GM21515 (cell line): ENCODE results near the gene MDK.

Experiments
- ATAC-seq: cut with Tn5 transposase; IDR thresholded peaks from one replicate; pipeline ENCODE4 v1.9.1; 2021; ENCODE audit not compliant: unreplicated experiment

The MDK gene

DNA sequence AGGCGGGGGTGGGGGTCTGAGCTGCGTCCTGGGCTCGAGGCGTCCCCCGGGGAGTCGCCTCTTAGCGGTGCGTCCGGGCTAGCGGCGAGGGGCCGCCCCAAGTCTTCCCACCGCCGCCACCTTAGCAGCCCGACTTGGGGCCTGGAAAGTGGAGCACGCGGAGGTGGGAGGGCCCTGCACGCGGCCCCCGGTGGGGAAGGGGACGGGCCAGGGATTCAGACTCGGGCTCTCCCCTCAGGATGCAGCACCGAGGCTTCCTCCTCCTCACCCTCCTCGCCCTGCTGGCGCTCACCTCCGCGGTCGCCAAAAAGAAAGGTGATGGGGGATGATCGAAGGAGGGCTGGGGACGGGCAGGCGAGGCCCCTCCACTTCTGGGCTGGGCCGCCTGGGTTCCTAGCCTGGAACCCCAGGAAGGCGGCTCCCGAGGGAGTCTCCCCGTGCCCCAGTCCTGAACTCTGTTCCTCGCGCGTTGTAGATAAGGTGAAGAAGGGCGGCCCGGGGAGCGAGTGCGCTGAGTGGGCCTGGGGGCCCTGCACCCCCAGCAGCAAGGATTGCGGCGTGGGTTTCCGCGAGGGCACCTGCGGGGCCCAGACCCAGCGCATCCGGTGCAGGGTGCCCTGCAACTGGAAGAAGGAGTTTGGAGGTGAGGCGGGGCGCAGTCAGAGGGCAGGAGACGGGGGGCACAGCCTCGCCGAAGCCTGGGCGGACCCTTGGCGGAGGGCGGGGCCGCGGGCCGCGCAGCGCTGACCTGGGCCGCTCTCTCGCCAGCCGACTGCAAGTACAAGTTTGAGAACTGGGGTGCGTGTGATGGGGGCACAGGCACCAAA is 563 bp downstream of the MDK start:
- ATAC-seq, result no peak

DNA sequence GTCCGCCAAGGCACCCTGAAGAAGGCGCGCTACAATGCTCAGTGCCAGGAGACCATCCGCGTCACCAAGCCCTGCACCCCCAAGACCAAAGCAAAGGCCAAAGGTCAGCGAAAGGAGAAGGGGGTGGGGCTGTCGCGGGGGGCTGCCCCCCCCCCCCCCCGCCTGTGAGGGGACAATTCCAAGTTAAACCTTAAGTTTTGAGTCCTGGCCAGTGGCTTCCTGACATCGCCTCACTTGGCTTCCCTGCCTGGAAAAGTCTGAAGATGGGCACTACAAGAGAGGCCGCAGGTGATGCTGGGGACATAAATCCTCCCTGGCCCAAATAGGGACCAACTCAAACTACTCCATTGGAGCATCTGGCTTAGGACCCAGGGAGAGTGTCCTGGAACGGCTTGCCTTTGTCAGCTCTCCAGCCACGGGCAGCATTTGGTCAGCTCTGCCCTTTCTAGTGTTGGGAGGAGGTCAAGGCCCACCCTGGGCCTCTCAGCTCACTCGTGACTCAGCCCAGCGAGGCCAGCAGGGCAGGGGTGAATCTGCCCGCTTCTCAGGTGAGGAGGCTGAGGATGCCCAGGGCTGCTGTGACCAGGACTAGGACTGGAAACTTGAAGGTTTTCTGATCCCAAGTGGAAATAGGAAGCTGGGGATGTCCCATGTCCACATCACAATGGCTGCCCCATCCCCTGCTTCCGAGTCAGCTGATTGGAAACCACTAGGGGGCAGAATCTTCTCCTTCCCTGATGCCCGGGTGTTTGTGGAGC is 1.4 kb downstream of the MDK start:
- no peak for ATAC-seq

DNA sequence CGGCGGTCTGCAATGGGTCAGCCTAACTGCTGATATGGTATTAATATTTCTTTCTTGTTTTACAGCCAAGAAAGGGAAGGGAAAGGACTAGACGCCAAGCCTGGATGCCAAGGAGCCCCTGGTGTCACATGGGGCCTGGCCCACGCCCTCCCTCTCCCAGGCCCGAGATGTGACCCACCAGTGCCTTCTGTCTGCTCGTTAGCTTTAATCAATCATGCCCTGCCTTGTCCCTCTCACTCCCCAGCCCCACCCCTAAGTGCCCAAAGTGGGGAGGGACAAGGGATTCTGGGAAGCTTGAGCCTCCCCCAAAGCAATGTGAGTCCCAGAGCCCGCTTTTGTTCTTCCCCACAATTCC is 1.9 kb downstream of the MDK start:
- ATAC-seq, result no peak

DNA sequence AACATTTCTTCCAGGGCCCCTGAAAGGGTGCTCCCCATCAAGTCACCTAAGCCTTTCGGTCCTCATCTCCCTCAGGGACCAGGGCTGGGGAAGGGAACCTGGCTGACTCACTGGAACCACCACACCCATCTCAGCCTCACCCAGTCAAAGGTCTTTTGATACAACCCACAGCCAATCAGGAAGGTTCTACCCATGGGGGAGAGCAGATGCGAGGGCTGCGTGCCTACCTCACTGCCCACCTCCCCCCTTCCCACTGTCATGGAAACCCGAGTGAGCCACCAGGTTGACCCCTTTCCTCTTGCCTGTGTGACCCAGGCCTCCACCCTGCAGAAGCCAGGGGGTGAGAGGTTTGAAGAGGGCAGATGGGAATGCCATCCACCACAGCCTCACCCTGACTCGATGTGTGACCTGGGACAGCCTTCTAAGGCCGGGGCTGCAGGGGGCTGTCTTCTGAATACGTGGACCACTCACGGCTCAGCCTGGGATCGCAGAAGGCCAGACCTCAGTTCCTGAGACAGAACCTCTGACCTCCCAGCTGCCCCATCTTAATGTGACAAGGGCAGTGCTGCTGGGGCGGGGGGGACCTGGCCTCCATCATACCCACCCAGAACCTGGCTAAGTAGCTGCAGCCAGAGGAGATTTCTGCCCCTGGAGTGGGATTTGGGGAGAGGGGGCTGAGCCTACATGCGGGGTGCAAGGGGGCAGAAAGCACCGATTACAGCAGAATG is 2.7 kb downstream of the MDK start:
- no peak for ATAC-seq

DNA sequence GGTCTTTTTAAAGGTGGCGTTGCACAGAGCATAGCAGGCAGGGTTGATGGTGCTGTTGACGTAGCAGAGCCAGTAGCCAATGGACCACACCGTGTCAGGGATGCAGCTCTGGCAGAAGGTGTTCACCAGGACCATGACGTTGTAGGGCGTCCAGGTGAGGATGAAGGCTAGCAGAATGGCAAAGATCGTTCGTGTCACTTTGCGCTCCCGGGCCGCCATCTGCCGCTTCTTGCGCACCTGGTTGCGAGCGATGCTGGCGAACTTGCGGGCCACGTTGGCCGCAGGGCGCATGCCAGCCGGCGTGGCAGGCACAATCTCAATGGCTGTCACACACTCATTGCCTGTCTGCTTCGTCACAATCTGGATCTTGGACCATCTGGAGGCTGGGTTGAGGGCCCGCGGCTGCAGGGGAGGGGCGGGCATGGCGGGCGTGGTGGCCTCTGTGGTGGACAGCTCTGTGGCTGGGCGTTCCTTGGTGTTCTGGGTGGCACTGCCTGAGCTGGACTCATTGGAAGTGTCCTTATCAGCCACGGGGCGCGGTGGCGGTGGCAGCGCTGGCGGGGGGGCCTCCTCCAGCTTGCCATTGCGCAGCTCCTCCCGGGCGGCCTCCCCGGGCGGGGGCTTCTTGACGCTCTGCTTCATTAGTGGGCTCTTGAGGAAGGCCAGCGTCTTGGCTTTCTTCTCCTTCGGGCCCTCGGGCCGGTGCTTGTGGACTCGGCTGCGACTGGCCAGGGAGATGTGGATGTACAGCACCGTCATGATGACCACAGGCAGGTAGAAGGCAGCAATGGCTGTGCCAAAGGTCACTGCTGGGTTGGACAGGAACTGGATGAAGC is 3.9 kb downstream of the MDK start:
- no peak for ATAC-seq

DNA sequence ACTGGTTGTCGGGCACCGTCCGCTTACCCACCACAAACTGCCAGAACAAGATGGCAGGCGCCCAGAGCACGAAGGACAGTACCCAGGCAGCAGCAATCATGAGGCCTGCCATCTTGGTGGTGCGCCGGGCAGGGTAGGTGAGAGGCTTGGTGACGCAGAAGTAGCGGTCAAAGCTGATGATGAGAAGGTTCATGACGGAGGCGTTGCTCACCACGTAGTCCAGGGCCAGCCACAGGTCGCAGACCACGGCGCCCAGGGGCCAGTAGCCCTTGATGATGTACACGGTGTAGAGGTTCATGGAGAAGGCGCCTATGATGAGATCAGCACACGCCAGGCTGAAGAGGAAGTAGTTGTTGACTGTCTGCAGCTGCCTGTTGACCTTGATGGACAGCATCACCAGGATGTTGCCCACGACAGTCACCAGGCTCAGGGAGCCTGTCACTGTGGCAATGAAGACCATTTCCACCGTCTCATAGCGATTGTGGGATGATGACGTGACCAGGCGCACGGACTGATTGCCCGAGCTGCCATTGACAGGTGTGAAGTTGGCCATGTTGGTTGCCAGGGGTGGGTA is 4.6 kb downstream of the MDK start:
- ATAC-seq, result no peak

DNA sequence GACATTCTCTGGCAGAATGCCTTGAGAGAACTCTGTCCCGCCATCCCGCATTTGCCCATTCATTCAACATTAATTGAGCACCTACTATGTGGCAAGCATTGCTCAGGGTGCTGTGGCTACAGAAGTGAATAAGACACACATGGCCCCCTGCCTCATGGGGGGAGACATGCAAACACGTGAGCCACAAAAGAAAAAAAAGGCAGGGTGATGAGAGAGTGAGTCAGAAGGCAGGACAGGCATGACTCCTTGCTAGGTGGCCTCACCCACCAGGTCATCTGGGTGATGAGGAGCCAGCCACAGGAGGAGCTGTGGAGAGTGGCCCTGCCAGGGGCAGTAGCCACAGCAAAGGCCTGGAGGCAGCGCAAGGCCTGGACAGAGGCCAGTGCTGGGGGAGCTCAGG is 5.2 kb downstream of the MDK start:
- no peak for ATAC-seq

DNA sequence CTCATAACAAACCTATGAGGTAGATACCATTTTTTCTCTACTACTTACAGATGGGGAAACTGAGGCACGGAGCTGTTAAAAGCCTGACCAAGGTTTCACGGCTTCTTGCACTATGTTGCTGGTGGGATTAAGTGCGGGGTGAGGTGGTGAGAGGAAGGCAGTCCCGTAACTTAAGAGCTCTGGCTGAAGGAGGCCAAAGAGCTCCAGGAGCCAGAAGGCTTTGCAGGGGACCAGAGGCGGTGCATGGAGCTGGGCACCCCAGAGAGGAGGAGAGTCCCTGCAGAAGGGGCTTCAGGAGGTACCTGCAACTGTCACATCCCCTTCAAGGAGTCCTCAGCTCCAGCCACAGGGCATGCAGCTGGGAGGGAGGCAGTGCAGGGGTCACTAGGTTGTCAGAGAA is 6.0 kb downstream of the MDK start:
- ATAC-seq, result no peak

DNA sequence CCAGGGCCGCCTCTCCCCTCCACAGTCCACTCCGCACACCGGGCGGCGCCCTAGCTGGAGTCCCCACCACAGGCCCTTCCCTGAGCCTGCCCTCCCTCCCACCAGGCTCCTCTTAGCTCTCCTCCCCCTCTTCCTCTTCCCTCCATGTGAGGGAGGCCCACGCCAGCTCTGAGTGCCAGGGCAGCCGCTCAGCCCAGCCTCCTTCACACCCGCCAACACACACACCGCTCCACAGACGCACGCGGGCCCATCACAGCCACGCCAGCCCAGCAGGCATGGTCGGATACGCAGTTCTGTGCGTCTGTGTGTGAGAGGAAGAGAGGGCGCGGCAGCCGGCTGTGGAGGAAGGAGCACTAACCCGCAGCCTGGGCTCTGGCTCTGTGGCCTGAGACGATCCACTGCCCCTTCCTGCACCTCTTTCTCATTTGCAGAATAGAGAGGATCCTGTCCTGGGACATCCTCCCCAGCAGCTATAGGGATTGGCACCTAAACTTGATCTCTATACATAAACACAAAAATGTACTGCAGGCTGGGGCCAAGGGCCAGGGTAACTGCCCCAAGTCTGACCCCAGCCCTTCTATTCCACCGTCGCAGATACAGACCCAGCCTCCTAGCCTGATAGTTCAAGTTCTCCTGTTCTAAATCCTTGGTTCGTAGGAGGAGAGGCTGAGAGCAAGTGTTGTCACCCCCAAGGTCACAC is 6.6 kb downstream of the MDK start:
- no peak for ATAC-seq

DNA sequence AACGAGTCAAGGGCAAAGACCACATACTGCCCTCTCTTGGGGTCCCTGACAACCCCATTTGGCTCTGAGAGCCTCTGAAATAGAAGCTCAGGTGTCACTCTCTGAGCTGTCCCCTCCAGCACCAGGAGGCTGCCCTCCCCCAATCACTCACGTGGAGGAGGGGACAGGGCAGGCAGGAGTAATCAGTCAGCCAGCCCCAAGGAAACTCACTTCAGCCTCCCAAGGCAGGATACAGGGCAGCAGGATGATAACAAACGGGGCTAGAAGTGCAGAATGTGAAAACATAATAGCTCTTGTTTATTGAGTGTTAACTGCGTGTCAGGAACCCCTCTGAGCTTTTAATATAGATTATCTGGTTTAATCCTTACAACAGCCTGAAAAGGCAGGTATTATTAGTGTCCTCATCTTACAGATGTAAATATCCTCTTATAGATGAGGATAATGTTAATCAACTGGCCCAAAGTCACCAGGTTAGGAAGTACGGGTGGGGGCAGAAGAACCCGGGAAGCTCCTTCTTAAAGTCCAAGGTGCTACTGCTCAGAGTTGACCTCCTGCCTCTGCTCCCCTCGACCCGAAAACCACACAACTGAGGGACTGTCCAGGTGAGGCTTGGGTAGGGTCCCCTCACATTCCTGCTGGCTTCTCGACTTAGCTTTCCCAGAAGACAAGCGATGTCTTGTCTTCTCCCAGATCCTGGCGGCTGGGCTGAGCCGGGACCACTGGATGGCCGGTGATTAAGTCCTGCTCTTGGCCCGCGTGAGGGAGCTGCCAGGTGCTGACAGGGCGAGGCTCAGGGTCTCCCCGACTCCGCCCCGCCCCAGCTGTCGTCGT is 7.4 kb downstream of the MDK start:
- ATAC-seq, result no peak

DNA sequence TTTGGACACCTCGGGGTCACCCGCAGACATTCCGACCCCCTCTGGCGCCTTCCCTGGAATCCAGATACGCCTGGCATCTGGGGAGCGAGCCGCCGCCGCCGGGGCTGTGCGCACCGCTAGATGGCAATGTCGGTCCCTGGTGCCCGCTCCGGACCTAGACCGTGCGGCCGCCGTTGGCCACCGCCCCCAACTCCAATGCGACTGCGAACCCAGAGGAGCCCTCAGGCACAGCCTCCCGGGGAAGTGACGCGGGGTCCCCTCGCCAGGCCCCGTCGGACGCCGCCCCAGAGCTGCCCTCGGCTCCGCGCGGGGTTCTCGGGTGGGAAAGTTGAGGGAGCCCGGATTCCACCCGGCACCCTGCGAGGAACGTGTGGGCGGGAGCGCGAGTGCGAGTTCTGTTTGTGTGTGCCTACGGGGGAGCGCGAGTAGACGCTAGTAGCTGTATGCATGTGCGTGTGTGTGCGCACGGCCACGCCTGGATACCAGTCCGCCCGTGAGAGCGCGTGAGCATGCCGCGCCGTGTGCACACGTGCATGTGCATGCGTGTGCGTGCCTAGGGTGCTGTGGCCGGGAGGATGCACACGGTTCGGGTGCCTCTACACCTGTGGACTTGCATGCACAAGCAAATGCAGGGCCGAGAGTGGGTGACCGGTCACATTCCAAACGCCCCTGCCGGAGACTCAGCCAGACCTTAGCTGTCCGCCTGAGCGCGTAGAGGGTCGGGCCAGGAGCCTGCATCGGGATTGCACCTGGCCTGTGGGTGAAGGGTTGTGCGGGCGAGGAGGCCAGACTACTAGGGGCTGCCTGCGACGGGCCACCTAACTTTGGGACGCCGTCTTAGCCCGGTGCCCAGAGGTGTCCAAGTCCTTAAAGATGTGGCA is 8.2 kb downstream of the MDK start:
- peak; percentile 45 for ATAC-seq

DNA sequence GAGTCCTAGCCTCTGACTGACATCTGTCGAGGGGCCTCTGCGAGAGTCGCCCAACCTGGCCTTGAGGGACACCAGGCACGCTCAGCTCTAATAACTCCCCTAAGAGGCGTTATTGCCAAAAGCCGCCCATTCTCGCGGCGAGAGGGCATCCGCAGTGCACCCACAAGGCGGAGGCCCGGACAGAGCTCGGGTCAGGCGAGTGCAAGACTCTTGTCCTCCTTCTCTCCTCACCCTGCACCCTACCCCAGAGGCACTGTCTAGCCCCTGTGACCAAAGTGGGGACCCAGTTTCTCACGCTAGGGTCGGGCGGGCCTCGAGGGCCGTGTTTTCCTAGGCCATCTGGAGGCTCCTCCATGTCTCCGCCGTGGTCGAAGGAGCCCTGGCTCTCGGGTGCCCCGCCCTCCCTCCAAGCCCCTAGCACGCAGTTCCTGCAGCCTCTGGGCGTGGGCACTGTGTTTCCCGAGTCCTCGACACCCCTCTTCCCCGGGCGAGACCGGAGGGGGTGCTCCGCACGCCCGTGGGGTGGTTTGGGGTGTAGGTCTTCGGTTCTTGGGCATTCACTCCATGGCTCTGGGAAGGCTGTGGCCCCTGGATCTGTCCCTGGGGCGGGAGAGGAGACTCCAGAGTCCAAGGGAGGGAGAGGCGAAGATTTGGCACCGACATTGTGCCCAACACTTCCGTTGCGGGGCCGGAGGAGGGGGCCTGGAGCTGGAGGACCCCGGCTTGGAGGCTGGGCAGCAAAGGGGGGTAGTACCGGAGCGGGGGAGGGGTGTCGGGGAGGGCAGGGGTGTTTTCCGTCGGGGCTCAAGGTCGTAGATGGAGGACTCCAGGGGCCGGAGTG is 9.1 kb downstream of the MDK start:
- ATAC-seq, result no peak

DNA sequence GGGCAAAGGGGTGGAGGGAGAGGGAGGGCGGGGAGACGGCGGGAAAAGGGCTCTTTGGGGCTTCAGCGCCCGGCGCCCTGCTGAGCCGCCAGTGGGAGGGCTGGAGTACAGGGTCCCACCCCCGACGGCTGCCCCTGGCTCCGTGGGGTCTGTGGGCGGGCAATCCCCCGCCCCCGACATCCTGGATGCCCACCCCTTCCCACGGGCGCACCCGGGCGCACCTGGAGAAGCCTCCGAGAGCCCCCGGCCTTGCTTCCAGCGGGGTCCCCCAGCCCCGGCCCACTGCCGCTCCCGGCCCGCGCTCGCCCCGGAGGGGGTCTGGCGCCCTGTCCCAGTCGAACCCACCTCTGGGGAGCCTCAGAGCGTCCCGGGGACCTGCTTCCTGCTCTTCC is 9.7 kb downstream of the MDK start:
- ATAC-seq, result no peak

DNA sequence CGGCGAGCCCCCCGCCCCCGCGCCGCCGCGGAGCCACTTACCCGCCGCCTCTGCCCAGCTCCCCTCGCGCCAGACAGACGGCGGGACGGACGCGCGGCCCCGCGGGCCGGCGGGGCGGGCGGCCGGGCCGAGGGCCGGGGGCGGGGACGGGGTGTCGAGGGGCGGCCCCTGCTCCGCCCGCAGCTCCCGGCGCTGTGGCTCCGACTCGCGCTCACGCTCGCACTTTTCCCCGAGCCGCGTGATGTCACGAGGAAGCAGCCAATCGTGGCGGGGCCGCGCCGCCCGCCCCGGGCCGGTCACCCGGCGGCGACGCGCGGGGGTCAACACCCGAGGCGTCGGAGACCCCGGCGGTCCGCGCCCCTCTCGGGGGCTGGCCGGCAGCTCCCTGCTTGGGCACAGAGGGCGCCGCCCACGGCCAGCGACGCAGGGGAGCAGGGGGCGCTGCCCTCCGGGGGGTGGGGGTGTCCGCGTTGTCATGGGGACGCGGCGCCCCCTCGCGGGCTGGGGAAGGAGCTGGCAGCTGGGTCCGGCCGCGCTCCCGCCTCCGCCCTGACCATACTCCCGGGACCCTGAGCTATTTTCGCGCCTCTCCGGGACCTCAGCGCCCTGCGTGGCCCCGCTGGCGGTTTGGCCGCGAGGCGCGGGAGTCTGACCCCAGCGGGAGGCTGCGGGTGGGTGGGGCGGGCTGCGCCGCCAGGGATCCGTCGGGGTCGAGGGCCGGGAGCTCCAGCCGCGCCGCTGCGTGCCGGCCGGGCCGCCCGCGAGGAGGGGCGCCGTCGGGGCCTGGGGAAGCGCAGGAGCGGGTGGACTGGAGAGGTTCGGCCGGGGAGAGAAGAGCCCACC is 10.3 kb downstream of the MDK start, which contains the start of gene CHRM4:
Gene CHRM4 (minus strand): TSS at position 199 of the 843 bp plus-strand sequence. CDS start 5,219 bp downstream, outside the sequence.
- ATAC-seq, result no peak

DNA sequence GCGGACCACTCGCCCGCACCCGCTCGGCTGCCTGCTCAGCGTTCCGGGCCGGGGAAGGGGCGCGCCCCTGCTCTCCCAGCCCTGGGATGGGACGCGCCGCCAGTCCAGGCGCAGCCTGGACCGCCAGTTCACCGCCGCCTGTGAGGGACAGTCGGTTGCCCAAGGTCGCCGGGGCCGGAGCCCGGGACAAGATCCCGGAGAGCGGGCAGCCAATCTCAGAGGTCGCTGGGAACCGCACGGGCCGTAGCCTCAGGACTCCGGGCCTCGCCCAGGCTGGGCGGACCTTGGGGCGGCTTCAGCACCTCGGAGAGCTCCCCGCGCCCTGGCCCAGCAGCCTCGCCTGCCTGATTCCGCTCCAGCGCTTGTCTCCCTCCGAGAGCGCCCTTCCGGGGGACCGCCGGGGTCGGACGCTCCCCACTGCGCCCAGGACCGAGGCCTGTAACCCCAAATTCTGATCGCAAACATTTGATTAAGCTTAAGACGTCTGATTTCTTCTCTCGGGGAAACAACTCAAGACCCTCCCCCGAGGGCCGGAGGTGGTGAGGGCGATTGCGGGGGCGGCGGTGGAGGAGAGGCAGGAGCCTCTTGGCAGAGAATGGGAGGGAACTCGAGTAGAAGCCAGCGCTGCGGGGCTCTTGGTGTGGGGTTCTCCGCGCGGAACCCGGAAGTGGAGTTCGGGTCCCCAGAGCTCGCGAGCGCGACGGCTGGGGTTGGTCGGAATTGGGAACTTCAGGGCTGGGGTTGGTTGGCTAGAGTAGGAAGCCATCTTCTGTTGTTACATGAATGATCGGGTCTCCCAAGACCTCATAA is 11.2 kb downstream of the MDK start:
- peak; percentile 66 for ATAC-seq
